BJ (cell line): ENCODE measurements around the gene GTF2IRD1. TPM values are rescaled to one million over a fixed set of nuclear protein-coding genes. Genes with fewer than 3 reads are reported as not detected.
"Not testable (repeated sequence)": the region's sequence is repeated elsewhere in the genome, so short reads cannot be mapped to it uniquely, and the experiment has no call there.

Source experiments
- CTCF ChIA-PET: fragments of 350-600 bp; formaldehyde crosslinking; extraction: SDS; loops from one replicate; lab custom pipeline; 2021; ENCODE audit warnings: antibody characterized with exemption, inconsistent platforms; lab: Yijun Ruan, JAX
- POLR2A ChIA-PET: fragments of 300-600 bp; sonication (Branson Sonifier 250); formaldehyde crosslinking; extraction: SDS; loops from one replicate; lab custom pipeline; 2021; ENCODE audit warnings: antibody characterized with exemption; lab: Charles Lee
- DNase-seq: peaks from one replicate; pipeline ENCODE4 v3.0.0-alpha.2; 2011; ENCODE audit warnings: low read depth
- H3K27me3 ChIP-seq: 2 replicates; pipeline ENCODE4 v1.6.0; 2011; ENCODE audit warnings: low read length; ENCODE audit not compliant: control insufficient read depth, insufficient read depth
- H3K36me3 ChIP-seq: 2 replicates; pipeline ENCODE4 v1.5.1; 2011; ENCODE audit warnings: low read length; ENCODE audit not compliant: control insufficient read depth, insufficient read depth
- H3K4me3 ChIP-seq: 2 replicates; pipeline ENCODE4 v1.5.1; 2011; ENCODE audit warnings: low read depth, mild to moderate bottlenecking, control low read depth, low read length
- CTCF ChIP-seq: IDR thresholded peaks from 2 replicates; pipeline ENCODE4 v1.5.1; 2011; ENCODE audit warnings: low read depth, mild to moderate bottlenecking, control low read depth, inconsistent platforms, low read length, moderate library complexity; ENCODE audit not compliant: insufficient read depth
- polyA plus RNA-seq: library from polyadenylated mRNA; depleted of rRNA; stranded (reverse); fragments of >200 nt; gene quantifications from 2 replicates; pipeline ENCODE4 v1.2.3, GENCODE V29; 2011

GTF2IRD1 gene
- polyA plus RNA-seq, 1 experiment = 29.0 TPM

GRCh38 chr7:74483402-74484336 lies 30.0 kb downstream of the GTF2IRD1 start:
- POLR2A ChIA-PET = interaction anchor here (0.6 kb wide), 1 partner anchor 16 kb away, joined by 14 read pairs; no protein-coding TSS in a partner anchor
- peak; percentile 33 for DNase-seq
- H3K36me3 ChIP-seq = no peaks in the 10 kb centered on the region
- CTCF ChIA-PET = interaction anchor here (0.7 to 1.0 kb wide), 3 partner anchors 17 to 83 kb away, joined by 3 read pairs; no protein-coding TSS in a partner anchor
- TF ChIP-seq CTCF = no peak
- no peaks in the 10 kb centered on the region for H3K27me3 ChIP-seq
- H3K4me3 ChIP-seq = no peak overlapping the region

GRCh38 chr7:74485611-74486010 lies 31.9 kb downstream of the GTF2IRD1 start:
- no peaks in the 10 kb centered on the region for H3K36me3 ChIP-seq
- DNase-seq = no peak
- no peak overlapping the region for H3K4me3 ChIP-seq
- CTCF ChIA-PET = no interaction called here
- no peaks in the 10 kb centered on the region for H3K27me3 ChIP-seq
- POLR2A ChIA-PET = no interaction called here
- no peak for TF ChIP-seq CTCF

GRCh38 chr7:74488518-74489030 lies 34.9 kb downstream of the GTF2IRD1 start:
- not testable (repeated sequence) for DNase-seq

GRCh38 chr7:74489997-74490945 lies 36.6 kb downstream of the GTF2IRD1 start:
- DNase-seq = no peak
- Histone ChIP-seq H3K4me3 (no peak overlapping the region), H3K36me3 (no peaks in the 10 kb centered on the region), H3K27me3 (no peaks in the 10 kb centered on the region)
- TF ChIP-seq CTCF = no peak
- ChIA-PET CTCF (interaction anchor here (0.8 kb wide), 1 partner anchor 12 kb away, joined by 3 read pairs; no protein-coding TSS in a partner anchor), POLR2A (interaction anchor here (0.5 kb wide), 1 partner anchor 102 kb away, joined by 4 read pairs; no protein-coding TSS in a partner anchor)

More at GRCh38 chr7:74488518-74489030, 34.9 kb downstream of the GTF2IRD1 start:
- CTCF ChIA-PET = interaction anchor here (0.7 kb wide), 1 partner anchor 78 kb away, joined by 3 read pairs; no protein-coding TSS in a partner anchor
- POLR2A ChIA-PET, H3K36me3 ChIP-seq, H3K27me3 ChIP-seq, H3K4me3 ChIP-seq: not testable (repeated sequence)

- H3K36me3 ChIP-seq, DNase-seq, H3K4me3 ChIP-seq, POLR2A ChIA-PET, CTCF ChIA-PET, H3K27me3 ChIP-seq: not testable (repeated sequence)
Measured at GRCh38 chr7:74491490-74491889, 37.8 kb downstream of the GTF2IRD1 start.
